ENCODE data around the gene POGLUT3. TPM values are rescaled to one million over a fixed set of nuclear protein-coding genes. Genes with fewer than 3 reads are reported as not detected.

Gene POGLUT3
- total and polyA plus RNA-seq, 9 of the 15 experiments (the other 6 are each of a cell fraction or from before 2014, with no cell fraction given) = 4.6 to 29.7 (median 17.8) TPM

- TF ChIP-seq JUN (IDR thresholded peaks at IDR 0.05; ENCODE audit: borderline replicate concordance, low read depth, low read length) (no peak), JUN (CRISPR knock-in tag; IDR thresholded peaks at IDR 0.05; ENCODE audit: borderline replicate concordance) (peak; percentile 95; the same call in 1 of the 2 replicates), FOXP4 (CRISPR knock-in tag; IDR thresholded peaks at IDR 0.05; ENCODE audit: borderline replicate concordance) (peak; percentile 98; the same call in 1 of the 2 replicates), CHD7 (IDR thresholded peaks at IDR 0.05; ENCODE audit: low read depth, low read length) (no peak), HBP1 (CRISPR knock-in tag; IDR thresholded peaks at IDR 0.05) (no peak), SUPT5H (IDR thresholded peaks at IDR 0.05) (peak; percentile 44), CEBPB (tag; IDR thresholded peaks at IDR 0.05) (peak; percentile 57; the same call in 1 of the 2 replicates), TCF7L2 (IDR thresholded peaks at IDR 0.05; ENCODE audit: low read depth, low read length) (no peak), SIN3B (IDR thresholded peaks at IDR 0.05; ENCODE audit: low read depth) (peak; percentile 61; the same call in 1 of the 2 replicates), ZC3H4 (CRISPR knock-in tag; IDR thresholded peaks at IDR 0.05; ENCODE audit: borderline replicate concordance) (peak; percentile 93), ETV6 (IDR thresholded peaks at IDR 0.05; ENCODE audit: borderline replicate concordance in 1 of 2, low read depth in 2 of 2, low read length in 1 of 2) (no peak), ETV6 (CRISPR knock-in tag; IDR thresholded peaks at IDR 0.05; ENCODE audit: borderline replicate concordance) (peak; percentile 96; the same call in 1 of the 2 replicates)
These were observed at the start of gene POGLUT3 (continued) for GRCh38 chr11:108498046-108498815.

All from K562 (cell line).